OCI-LY3 (cell line): ENCODE measurements around the gene NRXN3.

ENCODE experiments used
- EZH2phosphoT487 ChIP-seq: fragments of 200-600 bp; shearing (Covaris generic); IDR thresholded peaks from 2 replicates; pipeline ENCODE4 v1.6.1; 2018; ENCODE audit warnings: antibody characterized with exemption, mixed run types, low read depth
- TF ChIP-seq, protein P1 (sequence below): fragments of 200-600, 300-600 bp; sonication (generic); IDR thresholded peaks from 2 replicates; pipeline ENCODE4 v1.5.1; 2014; ENCODE audit warnings: antibody characterized with exemption, low read length, low read depth

DNA sequence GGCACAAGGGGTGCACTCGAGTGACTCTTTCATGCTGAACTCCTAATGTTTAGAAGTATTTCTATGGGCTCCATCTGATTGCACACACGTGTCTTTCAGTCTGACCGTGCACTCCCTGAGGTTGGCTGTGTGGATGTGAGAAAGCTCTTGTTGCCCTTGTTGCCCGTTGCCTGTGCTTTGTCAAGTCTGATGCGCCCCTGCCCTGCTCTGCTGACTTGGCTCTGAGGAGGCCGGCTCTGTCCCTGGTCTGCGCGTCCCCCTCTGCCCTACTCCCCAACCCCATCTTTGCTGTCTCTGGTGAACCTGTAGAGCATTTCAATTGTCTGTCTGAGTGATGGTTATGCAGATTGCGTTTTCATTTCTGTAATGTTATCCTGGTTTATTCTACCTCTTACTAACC lies 802.3 kb downstream of the NRXN3 start:
- no peak for TF ChIP-seq EZH2phosphoT487
- TF ChIP-seq, protein P1, sequence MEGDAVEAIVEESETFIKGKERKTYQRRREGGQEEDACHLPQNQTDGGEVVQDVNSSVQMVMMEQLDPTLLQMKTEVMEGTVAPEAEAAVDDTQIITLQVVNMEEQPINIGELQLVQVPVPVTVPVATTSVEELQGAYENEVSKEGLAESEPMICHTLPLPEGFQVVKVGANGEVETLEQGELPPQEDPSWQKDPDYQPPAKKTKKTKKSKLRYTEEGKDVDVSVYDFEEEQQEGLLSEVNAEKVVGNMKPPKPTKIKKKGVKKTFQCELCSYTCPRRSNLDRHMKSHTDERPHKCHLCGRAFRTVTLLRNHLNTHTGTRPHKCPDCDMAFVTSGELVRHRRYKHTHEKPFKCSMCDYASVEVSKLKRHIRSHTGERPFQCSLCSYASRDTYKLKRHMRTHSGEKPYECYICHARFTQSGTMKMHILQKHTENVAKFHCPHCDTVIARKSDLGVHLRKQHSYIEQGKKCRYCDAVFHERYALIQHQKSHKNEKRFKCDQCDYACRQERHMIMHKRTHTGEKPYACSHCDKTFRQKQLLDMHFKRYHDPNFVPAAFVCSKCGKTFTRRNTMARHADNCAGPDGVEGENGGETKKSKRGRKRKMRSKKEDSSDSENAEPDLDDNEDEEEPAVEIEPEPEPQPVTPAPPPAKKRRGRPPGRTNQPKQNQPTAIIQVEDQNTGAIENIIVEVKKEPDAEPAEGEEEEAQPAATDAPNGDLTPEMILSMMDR = no peak
